GM12878 (cell line): Measurements from ENCODE around the gene LINGO1. TPM values are rescaled to one million over a fixed set of nuclear protein-coding genes. Genes with fewer than 3 reads are reported as not detected.

Experiments
- ATAC-seq: fragments of 200-7000 bp; cut with Tn5 transposase; 3 replicates; pipeline ENCODE4 v1.9.1; 2020; ENCODE audit warnings: mild to moderate bottlenecking, moderate library complexity
- BruUV-seq: library from RNA; stranded (reverse); fragments of 400-500 nt; replicated peaks from 2 replicates; lab custom pipeline; 2021; lab: Mats Ljungman, UMichigan
- CTCF ChIA-PET: fragments of 300-600 bp; sonication (Branson Sonifier 250); formaldehyde crosslinking; extraction: SDS; loops from one replicate; lab custom pipeline; 2021; ENCODE audit warnings: inconsistent platforms; lab: Yijun Ruan, JAX
- POLR2A ChIA-PET: fragments of 350-600 bp; formaldehyde crosslinking; extraction: SDS; loops from one replicate; lab custom pipeline; 2021; ENCODE audit warnings: inconsistent platforms; lab: Charles Lee
- RAD21 ChIA-PET: fragments of 300-600 bp; sonication (Branson Sonifier 250); formaldehyde crosslinking; loops from one replicate; lab custom pipeline; 2023; ENCODE audit warnings: antibody characterized with exemption; ENCODE audit not compliant: unreplicated experiment; lab: Charles Lee
- SMC1A ChIA-PET: fragments of 300-600 bp; sonication (Branson Sonifier 250); formaldehyde crosslinking; loops from one replicate; lab custom pipeline; 2023; ENCODE audit not compliant: unreplicated experiment, uncharacterized antibody; lab: Charles Lee
- DNase-seq: peaks from one replicate; pipeline ENCODE4 v3.0.0-alpha.2; 2011; ENCODE audit warnings: low read depth, low spot score
- FAIRE-seq: peaks from 3 replicates; lab custom pipeline; 2011; peaks lifted over from hg19 to GRCh38; lab: Jason Lieb, UNC
- H2AFZ ChIP-seq: 2 replicates; pipeline ENCODE4 v1.6.0; 2011; ENCODE audit warnings: low read depth, low read length, control low read depth; ENCODE audit not compliant: control insufficient read depth
- H3K27ac ChIP-seq: 2 replicates; pipeline ENCODE4 v1.5.1; 2011; ENCODE audit warnings: control low read depth; ENCODE audit not compliant: control insufficient read depth, insufficient read depth
- H3K27me3 ChIP-seq, 2 experiments: replicated peaks in 1 of 2; 2 replicates each; pipeline versions ENCODE4 v1.6.0 to v1.6.1; 2011; ENCODE audit warnings: low read length in 1 of 2; ENCODE audit not compliant: control insufficient read depth in 2 of 2, insufficient read depth in 2 of 2
- H3K36me3 ChIP-seq, 2 experiments: 2 replicates each; pipeline ENCODE4 v1.5.1; 2011; ENCODE audit warnings: low read length in 1 of 2; ENCODE audit not compliant: control insufficient read depth in 2 of 2, insufficient read depth in 2 of 2
- H3K4me1 ChIP-seq: 2 replicates; pipeline ENCODE4 v1.6.1; 2011; ENCODE audit warnings: mild to moderate bottlenecking, low read length, moderate library complexity, mixed read lengths; ENCODE audit not compliant: control insufficient read depth, insufficient read depth
- H3K4me2 ChIP-seq: 2 replicates; pipeline ENCODE4 v1.6.0; 2011; ENCODE audit warnings: control low read depth; ENCODE audit not compliant: control insufficient read depth, insufficient read depth
- H3K4me3 ChIP-seq: fragments of 200-600 bp; sonication (generic); 2 replicates; pipeline ENCODE4 v1.5.1; 2016
- H3K79me2 ChIP-seq: 2 replicates; pipeline ENCODE4 v1.6.0; 2011; ENCODE audit warnings: low read length; ENCODE audit not compliant: control insufficient read depth, insufficient read depth
- H3K9ac ChIP-seq: 2 replicates; pipeline ENCODE4 v1.8.0; 2011; ENCODE audit warnings: low read length, control low read depth, mixed read lengths; ENCODE audit not compliant: control insufficient read depth, insufficient read depth
- H3K9me3 ChIP-seq: replicated peaks from 3 replicates; pipeline ENCODE4 v1.5.1; 2011; ENCODE audit warnings: mild to moderate bottlenecking, low read length; ENCODE audit not compliant: control insufficient read depth, insufficient read depth
- H4K20me1 ChIP-seq: 2 replicates; pipeline ENCODE4 v1.6.0; 2011; ENCODE audit not compliant: control insufficient read depth, insufficient read depth
- ATF3 ChIP-seq: IDR thresholded peaks from 2 replicates; pipeline ENCODE4 v1.6.1; 2011; ENCODE audit warnings: low read depth, mild to moderate bottlenecking, low read length, moderate library complexity, borderline replicate concordance; ENCODE audit errors: extremely low read depth
- CREM ChIP-seq: IDR thresholded peaks from 2 replicates; pipeline ENCODE4 v1.6.1; 2014; ENCODE audit warnings: antibody characterized with exemption, low read depth
- EGR1 ChIP-seq, 2 experiments: IDR thresholded peaks; 1 replicate in 1 of 2; 2 replicates in 1 of 2; pipeline ENCODE4 v1.6.1; 2011 to 2012; ENCODE audit warnings: low read depth in 2 of 2, low read length in 2 of 2, borderline replicate concordance in 1 of 2, mild to moderate bottlenecking in 1 of 2, moderate library complexity in 1 of 2
- ELK1 ChIP-seq: IDR thresholded peaks from 2 replicates; pipeline ENCODE4 v1.6.1; 2012; ENCODE audit warnings: low read depth, low read length, improper control_type of control experiment
- ETV6 ChIP-seq, 2 experiments: fragments of 450-650 bp in 1 of 2; IDR thresholded peaks in 1 of 2; conservative IDR thresholded peaks in 1 of 2; 2 replicates each; pipeline ENCODE4 v1.6.1; 2014; ENCODE audit warnings: antibody characterized with exemption in 1 of 2, borderline replicate concordance in 1 of 2, low read depth in 1 of 2, mild to moderate bottlenecking in 1 of 2, moderate library complexity in 1 of 2
- HSF1 ChIP-seq: fragments of 150-350 bp; IDR thresholded peaks from 2 replicates; pipeline ENCODE4 v1.6.1; 2014; ENCODE audit warnings: mild to moderate bottlenecking, low read depth, low read length
- IKZF1 ChIP-seq: fragments of 450-650 bp; conservative IDR thresholded peaks from 2 replicates; pipeline ENCODE4 v1.6.1; 2017; ENCODE audit warnings: antibody characterized with exemption, mild to moderate bottlenecking
- KDM1A ChIP-seq: fragments of 200-600 bp; sonication (generic); IDR thresholded peaks from 2 replicates; pipeline ENCODE4 v1.6.1; 2016; ENCODE audit warnings: borderline replicate concordance
- SRF ChIP-seq, 2 experiments: IDR thresholded peaks; 2 replicates each; pipeline ENCODE4 v1.6.1; 2011; ENCODE audit warnings: low read depth in 2 of 2, low read length in 2 of 2, mild to moderate bottlenecking in 1 of 2, moderate library complexity in 1 of 2
- TAF1 ChIP-seq: IDR thresholded peaks from 2 replicates; pipeline ENCODE4 v1.6.1; 2011; ENCODE audit warnings: mild to moderate bottlenecking, low read depth, low read length, borderline replicate concordance
- whole genome bisulfite sequencing: methylation state at CpG from one replicate; pipeline ENCODE4 v1.1.6; 2016; ENCODE audit warnings: low lambda C conversion rate; ENCODE audit not compliant: insufficient replicate concordance, insufficient coverage; ENCODE audit errors: missing lambda C conversion rate; 5-methylcytosine and 5-hydroxymethylcytosine counted together
- in situ Hi-C: fragments of 300-500 bp; cut with MboI; formaldehyde crosslinking; loops from 9 replicates; pipeline ENCODE4 v1.14.3; 2018; ENCODE audit warnings: mixed read lengths
- intact Hi-C: fragments of 100-400 bp; cut with micrococcal nuclease; formaldehyde crosslinking; loops from one replicate; pipeline ENCODE4 v1.14.2; 2022; ENCODE audit not compliant: unreplicated experiment
- polyA plus RNA-seq, 11 experiments: library from polyadenylated mRNA; depleted of rRNA in 4 of 11; unstranded in 6 of 11; stranded (reverse) in 5 of 11; fragments of >200 nt; fragmentation: Nextera tagmentation in 4 of 11; fragmentation: Illumina TruSeq in 1 of 11; extraction: Ambion mirVana in 4 of 11; extraction: Trizol in 1 of 11; gene quantifications; 1 replicate in 1 of 11; 2 replicates in 10 of 11; pipeline versions ENCODE4 v1.2.1 to v1.2.3, GENCODE V29; 2011 to 2016; ENCODE audit warnings: inconsistent platforms in 2 of 11, missing spikeins in 2 of 11, low read depth in 1 of 11
- total RNA-seq, 4 experiments: library from RNA; depleted of rRNA in 3 of 4; stranded (reverse); fragments of >200 nt in 3 of 4; fragmentation: Illumina TruSeq in 1 of 4; extraction: Trizol in 1 of 4; gene quantifications; 2 replicates each; pipeline versions ENCODE4 v1.2.1 to v1.2.3, GENCODE V29; 2013 to 2021
- TF ChIP-seq, protein P1 (sequence below): fragments of 450-650 bp; formaldehyde crosslinking; IDR thresholded peaks from 2 replicates; pipeline ENCODE4 v1.4.0; 2020; ENCODE audit warnings: mild to moderate bottlenecking, moderate library complexity
- TF ChIP-seq, protein P2 (sequence below): IDR thresholded peaks from 2 replicates; pipeline ENCODE4 v1.6.1; 2011; ENCODE audit warnings: borderline replicate concordance, low read depth, mild to moderate bottlenecking, moderate library complexity, low read length; ENCODE audit not compliant: insufficient read depth, poor library complexity, severe bottlenecking

The LINGO1 gene
- total and polyA plus RNA-seq, 10 of the 15 experiments (the other 5 are each of a cell fraction or from before 2014, with no cell fraction given), result 0.04 to 3.9 (median 0.17) TPM; not detected in 6

GRCh38 chr15:77642793-77643430 lies 10.2 kb upstream of the LINGO1 start (continued):
- TF ChIP-seq SRF (IDR thresholded peaks at IDR 0.05; ENCODE audit: low read depth in 2 of 2, low read length in 2 of 2) (no peak), TAF1 (no peak)
- TF ChIP-seq, protein P1, sequence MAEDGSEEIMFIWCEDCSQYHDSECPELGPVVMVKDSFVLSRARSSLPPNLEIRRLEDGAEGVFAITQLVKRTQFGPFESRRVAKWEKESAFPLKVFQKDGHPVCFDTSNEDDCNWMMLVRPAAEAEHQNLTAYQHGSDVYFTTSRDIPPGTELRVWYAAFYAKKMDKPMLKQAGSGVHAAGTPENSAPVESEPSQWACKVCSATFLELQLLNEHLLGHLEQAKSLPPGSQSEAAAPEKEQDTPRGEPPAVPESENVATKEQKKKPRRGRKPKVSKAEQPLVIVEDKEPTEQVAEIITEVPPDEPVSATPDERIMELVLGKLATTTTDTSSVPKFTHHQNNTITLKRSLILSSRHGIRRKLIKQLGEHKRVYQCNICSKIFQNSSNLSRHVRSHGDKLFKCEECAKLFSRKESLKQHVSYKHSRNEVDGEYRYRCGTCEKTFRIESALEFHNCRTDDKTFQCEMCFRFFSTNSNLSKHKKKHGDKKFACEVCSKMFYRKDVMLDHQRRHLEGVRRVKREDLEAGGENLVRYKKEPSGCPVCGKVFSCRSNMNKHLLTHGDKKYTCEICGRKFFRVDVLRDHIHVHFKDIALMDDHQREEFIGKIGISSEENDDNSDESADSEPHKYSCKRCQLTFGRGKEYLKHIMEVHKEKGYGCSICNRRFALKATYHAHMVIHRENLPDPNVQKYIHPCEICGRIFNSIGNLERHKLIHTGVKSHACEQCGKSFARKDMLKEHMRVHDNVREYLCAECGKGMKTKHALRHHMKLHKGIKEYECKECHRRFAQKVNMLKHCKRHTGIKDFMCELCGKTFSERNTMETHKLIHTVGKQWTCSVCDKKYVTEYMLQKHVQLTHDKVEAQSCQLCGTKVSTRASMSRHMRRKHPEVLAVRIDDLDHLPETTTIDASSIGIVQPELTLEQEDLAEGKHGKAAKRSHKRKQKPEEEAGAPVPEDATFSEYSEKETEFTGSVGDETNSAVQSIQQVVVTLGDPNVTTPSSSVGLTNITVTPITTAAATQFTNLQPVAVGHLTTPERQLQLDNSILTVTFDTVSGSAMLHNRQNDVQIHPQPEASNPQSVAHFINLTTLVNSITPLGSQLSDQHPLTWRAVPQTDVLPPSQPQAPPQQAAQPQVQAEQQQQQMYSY, result no peak
- TF ChIP-seq, protein P2, sequence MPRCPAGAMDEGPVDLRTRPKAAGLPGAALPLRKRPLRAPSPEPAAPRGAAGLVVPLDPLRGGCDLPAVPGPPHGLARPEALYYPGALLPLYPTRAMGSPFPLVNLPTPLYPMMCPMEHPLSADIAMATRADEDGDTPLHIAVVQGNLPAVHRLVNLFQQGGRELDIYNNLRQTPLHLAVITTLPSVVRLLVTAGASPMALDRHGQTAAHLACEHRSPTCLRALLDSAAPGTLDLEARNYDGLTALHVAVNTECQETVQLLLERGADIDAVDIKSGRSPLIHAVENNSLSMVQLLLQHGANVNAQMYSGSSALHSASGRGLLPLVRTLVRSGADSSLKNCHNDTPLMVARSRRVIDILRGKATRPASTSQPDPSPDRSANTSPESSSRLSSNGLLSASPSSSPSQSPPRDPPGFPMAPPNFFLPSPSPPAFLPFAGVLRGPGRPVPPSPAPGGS, result no peak
- TF ChIP-seq, all 136 proteins: peak for 0

- H3K4me2 ChIP-seq, result no peak overlapping the region
- ChIA-PET RAD21 (no interaction called here), SMC1A (interaction anchor here (0.7 kb wide), 1 partner anchor 12 kb away, joined by 3 read pairs; no protein-coding TSS in a partner anchor), CTCF (interaction anchor here (0.9 to 1.6 kb wide), 3 partner anchors 8 to 180 kb away, joined by 3 to 7 read pairs (median 4); no protein-coding TSS in a partner anchor), POLR2A (no interaction called here)
- H3K4me3 ChIP-seq, result no peak overlapping the region
- ATAC-seq, result no peak
- H3K4me1 ChIP-seq, result no peaks in the 10 kb centered on the region
- H3K9me3 ChIP-seq, result no peaks in the 10 kb centered on the region
- no peak overlapping the region for H2AFZ ChIP-seq
- DNase-seq, result no peak
- H3K79me2 ChIP-seq, result no peaks in the 10 kb centered on the region
- no peak for FAIRE-seq
- 22% methylated on average over 6 of the region's 6 CpGs for WGBS
- H4K20me1 ChIP-seq, result no peaks in the 10 kb centered on the region
- no peaks in the 10 kb centered on the region for H3K36me3 ChIP-seq
- no peak overlapping the region for H3K9ac ChIP-seq
- H3K27ac ChIP-seq, result no peak overlapping the region
- in situ Hi-C loops, result loop anchor here (25.0 kb wide), 1 partner anchor 170 kb away; no protein-coding TSS in a partner anchor
- no TSS peak for BruUV-seq
- H3K27me3 ChIP-seq, result no peaks in the 10 kb centered on the region; a peak in 1 of 4 replicates
- intact Hi-C loops, result no loop called here
- TF ChIP-seq IKZF1 (no peak), CREM (no peak), KDM1A (no peak), ETV6 (conservative IDR thresholded peaks at IDR 0.05 in 1 of 2, IDR thresholded peaks at IDR 0.05 in 1 of 2; ENCODE audit: borderline replicate concordance in 1 of 2, low read depth in 1 of 2) (no peak), ATF3 (no peak), ELK1 (no peak), HSF1 (no peak), EGR1 (IDR thresholded peaks at IDR 0.05; ENCODE audit: borderline replicate concordance in 1 of 2, low read depth in 2 of 2, low read length in 2 of 2) (no peak), SRF (IDR thresholded peaks at IDR 0.05; ENCODE audit: low read depth in 2 of 2, low read length in 2 of 2) (no peak)
These were observed 9.3 kb upstream of the LINGO1 start for GRCh38 chr15:77641999-77642398.
